ENCODE data around the gene COL28A1. TPM values are rescaled to one million over a fixed set of nuclear protein-coding genes. Genes with fewer than 3 reads are reported as not detected.
"Not testable (repeated sequence)": the region's sequence is repeated elsewhere in the genome, so short reads cannot be mapped to it uniquely, and the experiment has no call there.

The COL28A1 gene
- total and polyA plus RNA-seq, 4 donors = 0.05 to 0.50 (median 0.18) TPM

GRCh38 chr7:7474436-7474835, 61.2 kb downstream of the COL28A1 start:
- no peak for TF ChIP-seq YY1 (IDR thresholded peaks at IDR 0.05)
- no peak for DNase-seq (ENCODE audit: low spot score)
- Histone ChIP-seq H3K36me3 (ENCODE audit: control insufficient read depth in 4 of 4, insufficient read depth in 3 of 4, low read depth in 1 of 4, low read length in 3 of 4) (no peaks in the 10 kb centered on the region), H3K27ac (ENCODE audit: low read depth in 1 of 2, low read length in 2 of 2) (no peak overlapping the region), H3K9me3 (ENCODE audit: control insufficient read depth in 4 of 4, low read length in 3 of 4) (no peaks in the 10 kb centered on the region), H3K27me3 (ENCODE audit: control insufficient read depth in 4 of 4, insufficient read depth in 4 of 4, low read length in 3 of 4) (no peaks in the 10 kb centered on the region), H3K4me1 (ENCODE audit: control insufficient read depth in 4 of 4, insufficient read depth in 4 of 4, low read length in 3 of 4) (no peaks in the 10 kb centered on the region), H3K9ac (ENCODE audit: low read depth in 1 of 2, low read length in 2 of 2) (no peak overlapping the region), H3K4me3 (ENCODE audit: low read depth in 1 of 3, low read length in 3 of 3) (no peak overlapping the region)

- H3K36me3 ChIP-seq (ENCODE audit: control insufficient read depth in 4 of 4, insufficient read depth in 3 of 4, low read depth in 1 of 4, low read length in 3 of 4); H3K9me3 ChIP-seq (ENCODE audit: control insufficient read depth in 4 of 4, low read length in 3 of 4); H3K27ac ChIP-seq (ENCODE audit: low read depth in 1 of 2, low read length in 2 of 2); H3K9ac ChIP-seq (ENCODE audit: low read depth in 1 of 2, low read length in 2 of 2); DNase-seq (ENCODE audit: low spot score); H3K27me3 ChIP-seq (ENCODE audit: control insufficient read depth in 4 of 4, insufficient read depth in 4 of 4, low read length in 3 of 4); H3K4me3 ChIP-seq (ENCODE audit: low read depth in 1 of 3, low read length in 3 of 3); H3K4me1 ChIP-seq (ENCODE audit: control insufficient read depth in 4 of 4, insufficient read depth in 4 of 4, low read length in 3 of 4): not testable (repeated sequence)
- WGBS = 93% methylated on average over 28 of the region's 39 CpGs
Observed at GRCh38 chr7:7464991-7465765, 70.5 kb downstream of the COL28A1 start.

- H3K4me1 ChIP-seq (ENCODE audit: control insufficient read depth in 4 of 4, insufficient read depth in 4 of 4, low read length in 3 of 4) = no peaks in the 10 kb centered on the region
- TF ChIP-seq EGR1 (IDR thresholded peaks at IDR 0.05; ENCODE audit: low read depth in 2 of 2) (no peak), HNF4A (conservative IDR thresholded peaks at IDR 0.05) (no peak), NR2F2 (IDR thresholded peaks at IDR 0.05) (no peak), REST (IDR thresholded peaks at IDR 0.05) (no peak), HNF4G (IDR thresholded peaks at IDR 0.05) (no peak), RXRA (IDR thresholded peaks at IDR 0.05) (no peak), FOXA1 (IDR thresholded peaks at IDR 0.05) (no peak), YY1 (IDR thresholded peaks at IDR 0.05) (no peak), MAX (IDR thresholded peaks at IDR 0.05) (no peak), JUND (IDR thresholded peaks at IDR 0.05) (no peak), GABPA (IDR thresholded peaks at IDR 0.05 in 1 of 2, conservative IDR thresholded peaks at IDR 0.05 in 1 of 2) (no peak), ATF3 (IDR thresholded peaks at IDR 0.05) (no peak)
- peaks cover 0 to 8% (median 0%) of the 10 kb centered on the region in 4 donors for H3K9me3 ChIP-seq (ENCODE audit: control insufficient read depth in 4 of 4, low read length in 3 of 4)
- no peaks in the 10 kb centered on the region for H3K27me3 ChIP-seq (ENCODE audit: control insufficient read depth in 4 of 4, insufficient read depth in 4 of 4, low read length in 3 of 4)
- no peak for DNase-seq (ENCODE audit: low spot score)
- H3K36me3 ChIP-seq (ENCODE audit: control insufficient read depth in 4 of 4, insufficient read depth in 3 of 4, low read depth in 1 of 4, low read length in 3 of 4) = no peaks in the 10 kb centered on the region
- H3K4me3 ChIP-seq (ENCODE audit: low read depth in 1 of 3, low read length in 3 of 3) = no peak overlapping the region
- H3K9ac ChIP-seq (ENCODE audit: low read depth in 1 of 2, low read length in 2 of 2) = no peak overlapping the region
- no peak overlapping the region for H3K27ac ChIP-seq (ENCODE audit: low read depth in 1 of 2, low read length in 2 of 2)
Observed at GRCh38 chr7:7454000-7454399, 81.7 kb downstream of the COL28A1 start.

Measured in liver (tissue), 9 donors.